ENCODE data around the gene LPAR1.

DNA sequence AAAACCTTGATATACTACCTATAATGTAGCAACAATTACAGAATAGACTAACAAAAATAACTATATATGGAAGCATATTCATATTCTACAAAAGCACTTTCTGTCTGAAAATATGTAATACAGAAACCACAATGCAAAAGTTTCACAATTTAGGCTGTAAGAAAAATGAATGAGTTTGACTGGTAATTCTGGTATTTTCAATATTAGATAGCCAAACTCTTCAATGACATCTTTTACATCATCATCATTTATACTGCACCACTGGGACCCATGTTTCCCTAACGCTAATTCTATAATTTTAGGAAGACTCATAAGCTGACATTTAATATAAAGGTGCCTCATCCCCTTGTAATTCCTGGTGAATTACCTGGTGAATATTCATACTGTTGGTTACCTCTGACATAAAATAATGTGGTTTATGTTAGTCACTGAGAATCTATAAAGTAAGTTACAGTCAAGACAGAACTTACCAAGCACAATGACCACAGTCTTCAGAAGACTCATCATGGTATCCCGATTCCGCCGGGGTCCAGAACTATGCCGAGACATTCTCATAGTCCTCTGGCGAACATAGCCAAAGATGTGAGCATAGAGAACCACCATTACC is 97.2 kb downstream of the LPAR1 start:
- no peak for TF ChIP-seq CTCF (IDR thresholded peaks at IDR 0.05)
- TF ChIP-seq POLR2A (IDR thresholded peaks at IDR 0.05) = no peak

Measured in lower leg skin (tissue), 3 donors.